ENCODE data around the gene ISG20. TPM values are rescaled to one million over a fixed set of nuclear protein-coding genes. Genes with fewer than 3 reads are reported as not detected.

The ISG20 gene
- total and polyA plus RNA-seq, 2 of the 8 experiments (the other 6 are each of a cell fraction or from before 2014, with no cell fraction given): 2.9 to 5.2 TPM

DNA sequence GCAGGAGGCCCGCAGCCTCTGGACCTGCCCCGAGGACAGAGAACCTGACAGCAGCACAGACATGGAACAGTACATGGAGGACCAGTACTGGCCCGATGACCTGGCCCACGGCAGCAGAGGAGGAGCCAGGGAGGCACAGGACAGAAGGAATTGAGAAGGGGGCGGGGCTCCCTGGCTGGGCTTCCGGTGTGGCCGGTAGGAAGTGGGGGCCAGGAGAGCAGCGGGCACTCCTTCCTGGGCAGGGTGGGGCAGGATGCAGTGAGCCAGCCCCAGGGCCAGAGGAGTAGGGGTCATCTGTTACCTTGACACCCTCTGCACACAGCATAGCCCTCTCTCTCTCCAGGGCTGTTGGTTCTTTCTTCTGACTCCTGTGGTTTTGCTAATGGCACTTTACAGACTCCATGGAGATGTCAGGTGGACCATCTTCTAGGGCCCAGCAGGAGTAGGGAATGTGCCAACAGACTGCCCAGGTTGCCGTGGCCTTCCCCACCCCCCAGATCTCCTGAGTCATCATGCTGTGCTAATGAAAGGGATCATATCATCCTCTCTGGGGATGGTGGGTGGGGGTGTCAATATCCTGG is 8.6 kb upstream of the ISG20 start:
- TF ChIP-seq POLR2A (IDR thresholded peaks at IDR 0.05; ENCODE audit: control extremely low read depth in 1 of 2, low read depth in 2 of 2, low read length in 2 of 2): peak in 1 of 2 experiments; percentile 54; a peak in 2 of 3 replicates
- peak; percentile 74 for TF ChIP-seq POLR2AphosphoS5 (IDR thresholded peaks at IDR 0.05; ENCODE audit: low read depth, low read length)
- TF ChIP-seq SP1 (IDR thresholded peaks at IDR 0.05; ENCODE audit: low read depth, low read length): no peak
- no peak overlapping the region for H3K56ac ChIP-seq (replicated peaks; ENCODE audit: insufficient read length, low read depth, low read length)
- H2BK15ac ChIP-seq (ENCODE audit: low read length): no peak overlapping the region
- no peaks in the 10 kb centered on the region for H3K27me3 ChIP-seq (replicated peaks in 1 of 4; ENCODE audit: control insufficient read depth in 3 of 4, extremely low read depth in 1 of 4, insufficient read depth in 3 of 4, low read length in 3 of 4)
- peaks cover 0 to 4% (median 1%) of the 10 kb centered on the region in 4 experiments; a peak in 3 of 7 replicates for H3K4me1 ChIP-seq (replicated peaks in 1 of 4; ENCODE audit: control insufficient read depth in 3 of 4, insufficient read depth in 4 of 4, low read length in 3 of 4)
- peaks cover 24 to 46% of the 10 kb centered on the region in 2 experiments for H3K79me2 ChIP-seq (ENCODE audit: control insufficient read depth in 1 of 2, insufficient read depth in 2 of 2, low read length in 2 of 2)
- POLR2A ChIA-PET (ENCODE audit: partially characterized antibody): interaction anchor here (1.0 to 7.5 kb wide), 3 partner anchors 8 to 15 kb away, joined by 3 to 61 read pairs (median 38); partner anchors contain the start of gene AEN
- H2BK12ac ChIP-seq (ENCODE audit: low read depth, low read length): no peak overlapping the region
- DNase-seq (ENCODE audit: low read depth in 1 of 2, low spot score in 2 of 2) (no peak), FAIRE-seq (no peak)
- no peak overlapping the region for H3K4ac ChIP-seq (replicated peaks; ENCODE audit: insufficient read length, low read depth, low read length)
- H3K79me1 ChIP-seq (ENCODE audit: low read depth, low read length): peaks cover 28% of the 10 kb centered on the region; the same call in 1 of the 2 replicates
- H2BK120ac ChIP-seq (replicated peaks; ENCODE audit: low read depth, low read length): no peak overlapping the region
- no peak overlapping the region for H4K91ac ChIP-seq (replicated peaks; ENCODE audit: insufficient read length, low read length)
- 93% methylated on average over 9 of the region's 9 CpGs; no CpG with 5 or more reads in 1 of the 2 experiments for WGBS, 2 experiments (ENCODE audit: extremely low coverage in 1 of 2, insufficient coverage in 1 of 2, insufficient read length in 1 of 2, insufficient replicate concordance in 2 of 2, low coverage in 1 of 2, low lambda C conversion rate in 2 of 2, missing lambda C conversion rate in 1 of 2)
- no peak overlapping the region for H3K14ac ChIP-seq (ENCODE audit: insufficient read length)
- no peak overlapping the region for H2AK5ac ChIP-seq (ENCODE audit: low read depth, low read length)
- peaks cover 54 to 58% of the 10 kb centered on the region in 2 experiments for H4K20me1 ChIP-seq (replicated peaks in 1 of 2; ENCODE audit: control insufficient read depth in 1 of 2, insufficient read depth in 2 of 2, low read length in 2 of 2)
- no peak overlapping the region for H3K23ac ChIP-seq (ENCODE audit: insufficient read length)
- no peak overlapping the region for H3K27ac ChIP-seq (ENCODE audit: low read depth, low read length)
- H3K36me3 ChIP-seq (ENCODE audit: control insufficient read depth in 2 of 4, insufficient read depth in 4 of 4, low read length in 3 of 4): peaks cover 51 to 87% (median 65%) of the 10 kb centered on the region in 4 experiments
- no peak overlapping the region for H3K4me2 ChIP-seq (ENCODE audit: insufficient read depth in 1 of 2, low read depth in 2 of 2, low read length in 2 of 2)
- no peak overlapping the region for H3K18ac ChIP-seq (ENCODE audit: extremely low read depth, low read length)
- H3K9me3 ChIP-seq (ENCODE audit: insufficient read depth in 2 of 2, low read depth in 1 of 2, low read length in 1 of 2): no peaks in the 10 kb centered on the region
- no peak overlapping the region for H3K9ac ChIP-seq (replicated peaks in 1 of 4; ENCODE audit: extremely low read depth in 1 of 4, low read depth in 3 of 4, low read length in 3 of 4)
- H2BK5ac ChIP-seq (ENCODE audit: low read depth, low read length): no peak overlapping the region
- H4K5ac ChIP-seq (ENCODE audit: insufficient read length, low read depth, low read length): no peak overlapping the region
- no peaks in the 10 kb centered on the region for H3K23me2 ChIP-seq (ENCODE audit: low read depth, low read length)
- CTCF ChIA-PET (ENCODE audit: partially characterized antibody): interaction anchor here (0.8 to 1.5 kb wide), 6 partner anchors 8 to 207 kb away, joined by 3 to 4 read pairs (median 3); partner anchors contain the start of gene ISG20
- H2AFZ ChIP-seq (ENCODE audit: low read length): no peak overlapping the region
- H2BK20ac ChIP-seq (ENCODE audit: low read length): no peak overlapping the region
- no peak overlapping the region for H4K8ac ChIP-seq (ENCODE audit: extremely low read depth, insufficient read depth, low read length)
- H3K4me3 ChIP-seq (ENCODE audit: extremely low read depth in 1 of 4, insufficient read depth in 2 of 4, low read depth in 3 of 4, low read length in 4 of 4): no peak overlapping the region
